GM21515 (cell line): ENCODE results near the gene OTUD1.

Experiments
- ATAC-seq: cut with Tn5 transposase; IDR thresholded peaks from one replicate; pipeline ENCODE4 v1.9.1; 2021; ENCODE audit not compliant: unreplicated experiment

Gene OTUD1

DNA sequence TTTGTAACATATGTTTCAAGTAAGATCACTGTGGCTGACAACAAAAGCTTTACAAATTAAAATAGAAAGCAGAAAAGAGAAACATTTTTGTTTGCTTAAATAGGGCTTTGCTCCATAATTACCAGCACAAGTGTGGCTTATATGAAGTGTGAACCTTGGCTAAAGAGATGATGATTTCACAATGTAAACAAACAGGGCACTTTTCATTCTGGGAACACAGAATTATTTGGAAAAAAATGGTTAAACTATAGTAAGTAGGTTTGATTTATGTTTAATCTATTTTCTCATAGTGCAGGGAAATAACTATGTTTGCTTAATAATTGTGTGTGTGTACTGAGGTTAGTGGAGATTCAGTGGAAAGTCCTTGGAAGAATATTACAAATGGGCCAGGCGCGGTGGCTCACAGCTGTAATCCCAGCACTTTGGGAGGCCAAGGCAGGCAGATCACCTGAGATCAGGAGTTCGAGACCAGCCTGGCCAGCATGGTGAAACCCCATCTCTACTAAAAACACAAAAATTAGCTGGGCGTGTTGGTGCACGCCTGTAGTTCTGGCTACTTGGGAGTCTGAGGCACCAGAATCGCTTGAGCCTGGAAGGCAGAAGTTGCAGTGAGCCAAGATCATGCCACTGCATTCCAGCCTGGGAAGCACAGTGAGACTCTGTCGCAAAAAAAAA, 19.1 kb upstream of the OTUD1 start:
- ATAC-seq = no peak

DNA sequence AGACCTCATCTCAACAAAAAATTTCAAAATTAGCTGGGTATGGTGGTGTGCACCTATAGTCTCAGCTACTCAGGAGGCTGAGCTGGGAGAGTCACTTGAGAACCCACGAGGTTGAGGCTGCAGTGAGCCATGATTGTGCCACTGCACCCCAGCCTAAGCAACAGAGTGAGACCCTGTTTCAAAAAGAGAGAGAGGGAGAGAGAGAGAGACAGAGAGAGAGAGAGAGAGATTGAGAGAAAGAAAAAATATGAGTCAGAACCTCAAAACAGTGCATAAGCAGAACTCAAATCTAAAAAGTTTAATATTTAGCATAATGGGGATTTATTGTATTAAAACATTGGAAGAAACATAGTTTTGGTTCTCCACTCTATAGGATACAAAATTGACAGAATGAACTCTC, 17.5 kb upstream of the OTUD1 start:
- no peak for ATAC-seq

DNA sequence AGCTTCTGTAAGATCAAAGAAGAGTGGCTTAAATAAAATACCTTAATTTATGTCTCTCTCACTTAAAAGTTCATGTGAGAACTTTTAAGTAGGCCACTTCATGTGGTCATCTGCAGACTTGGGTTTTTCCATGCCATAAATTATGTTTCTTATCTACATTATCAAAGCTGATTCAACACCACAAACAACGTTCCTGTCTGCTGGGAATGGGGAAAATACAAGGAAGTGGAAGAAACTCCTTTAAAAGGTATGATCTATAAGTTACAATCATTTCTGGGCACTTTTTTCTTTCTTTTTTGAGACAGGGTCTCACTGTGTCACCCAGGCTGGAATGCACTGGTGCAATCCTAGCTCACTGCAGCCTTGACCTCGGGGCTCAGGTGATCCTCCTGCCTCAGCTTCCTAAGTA, 16.9 kb upstream of the OTUD1 start:
- ATAC-seq = no peak

DNA sequence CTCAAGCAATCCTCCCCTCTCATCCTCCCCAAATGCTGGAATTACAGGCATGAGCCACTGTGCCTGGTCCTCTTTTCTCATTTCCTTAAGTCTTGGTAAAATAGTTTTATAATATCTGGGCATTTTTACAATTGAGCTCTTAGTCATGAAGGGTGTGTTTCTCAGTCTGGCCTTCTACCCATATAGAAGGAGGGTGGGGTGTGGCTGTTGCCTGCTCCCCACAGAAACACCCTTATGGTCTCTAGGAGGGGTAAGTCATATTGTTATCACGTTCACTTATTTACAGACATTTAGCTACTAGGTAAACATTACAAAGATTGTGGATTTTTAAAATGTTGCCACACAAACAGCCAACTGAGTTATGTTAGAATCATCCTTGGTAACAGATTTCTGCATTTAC, 6.7 kb upstream of the OTUD1 start:
- no peak for ATAC-seq

DNA sequence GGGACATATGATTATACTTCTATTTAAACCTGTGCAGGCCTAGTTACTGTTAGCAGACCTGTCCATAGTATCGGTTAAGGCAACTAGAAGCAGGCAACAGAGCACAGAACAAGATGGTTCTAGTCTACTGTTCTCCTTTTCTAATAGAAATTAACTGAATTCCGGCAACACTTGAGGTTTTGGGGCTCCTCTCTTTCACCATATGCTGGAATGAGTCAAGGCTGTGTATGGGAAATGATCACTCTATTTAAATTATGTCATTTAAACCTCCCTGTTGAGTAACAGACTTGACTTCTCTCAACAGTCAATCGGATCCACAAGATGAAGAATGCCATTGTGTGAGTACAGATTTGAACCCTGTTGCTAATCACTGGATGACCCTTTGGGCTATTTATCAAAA, 6.2 kb upstream of the OTUD1 start:
- no peak for ATAC-seq

DNA sequence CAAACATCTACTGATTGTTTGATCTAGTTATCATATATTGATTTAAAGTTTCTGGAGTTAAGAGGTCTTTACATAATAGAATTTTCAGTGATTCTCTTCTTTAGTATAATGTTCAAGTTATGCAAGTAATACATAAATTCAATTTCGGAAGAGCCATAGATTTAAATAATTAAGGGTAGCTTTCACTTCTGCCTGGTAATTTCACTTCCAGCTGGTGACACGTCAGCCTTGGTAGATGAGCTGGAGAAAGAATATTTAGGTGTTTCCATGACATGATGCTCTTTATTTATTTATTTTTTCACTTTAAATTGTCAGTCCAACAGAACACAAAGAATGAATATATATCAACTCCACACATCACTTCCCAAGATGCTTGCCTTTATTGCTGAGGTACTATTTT, 5.2 kb upstream of the OTUD1 start:
- ATAC-seq = no peak

DNA sequence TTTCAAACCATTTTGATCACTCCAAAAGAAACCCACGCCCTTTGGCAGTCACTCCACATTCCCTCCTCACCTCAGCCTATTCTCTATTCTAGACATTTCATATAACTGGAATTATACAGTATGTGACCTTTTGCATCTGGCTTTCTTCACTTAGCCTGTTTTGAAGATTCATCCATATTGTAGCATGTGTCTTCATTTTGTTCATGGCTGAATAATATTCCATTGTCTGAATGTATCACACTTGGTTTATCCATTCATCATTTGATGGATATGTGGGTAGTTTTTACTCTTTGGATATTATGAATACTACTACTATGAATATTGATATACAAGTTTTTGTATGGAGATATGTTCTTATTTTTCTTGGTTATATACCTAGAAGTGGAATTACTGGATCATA, 3.5 kb upstream of the OTUD1 start:
- no peak for ATAC-seq

DNA sequence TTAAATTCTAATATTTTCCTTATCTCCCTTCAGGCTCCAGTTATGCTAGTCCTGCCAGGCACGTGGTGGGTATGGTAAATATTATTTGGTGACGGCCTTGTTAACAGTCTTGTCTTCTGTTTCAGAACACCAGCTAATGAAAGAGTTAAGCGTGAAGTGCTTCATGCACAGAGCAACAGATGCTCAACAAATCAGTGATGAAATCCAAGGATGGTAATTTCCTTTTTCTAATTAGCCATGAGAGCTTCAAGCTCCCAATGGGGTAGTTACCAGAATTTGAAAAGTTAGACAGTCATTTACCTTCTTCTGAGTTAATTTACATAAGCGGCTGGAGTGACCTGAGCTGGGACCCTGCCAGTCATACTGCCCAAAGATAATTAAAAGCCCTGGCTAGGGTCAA, 1.9 kb upstream of the OTUD1 start:
- no peak for ATAC-seq

DNA sequence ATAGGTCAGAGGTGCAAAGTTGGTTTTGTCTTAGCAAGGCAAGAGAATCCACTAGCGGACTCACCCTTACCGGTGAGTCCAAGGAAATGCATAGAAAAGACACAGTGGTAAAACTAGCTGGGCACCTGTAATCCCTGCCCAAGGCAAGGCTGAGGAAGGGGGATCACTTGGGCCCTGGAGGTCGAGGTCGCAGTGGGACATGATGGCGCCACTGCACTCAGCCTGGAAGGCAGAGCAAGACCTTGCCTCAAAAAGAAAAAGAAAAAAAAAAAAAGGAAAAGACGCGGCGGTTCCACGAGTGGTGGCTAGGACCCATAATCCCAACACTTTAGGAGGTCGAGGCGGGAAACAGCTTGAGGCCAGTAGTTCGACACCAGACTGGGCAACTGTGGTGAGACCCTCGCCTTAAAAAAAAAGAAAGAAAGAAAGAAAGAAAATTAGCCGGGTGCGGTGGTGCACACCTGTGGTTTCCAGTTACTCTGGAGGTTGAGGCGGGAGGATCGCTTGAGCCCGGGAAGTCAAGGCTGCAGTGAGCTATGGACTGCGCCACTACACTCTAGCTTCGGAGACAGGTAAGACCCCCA, 820 bp upstream of the OTUD1 start:
- no peak for ATAC-seq

DNA sequence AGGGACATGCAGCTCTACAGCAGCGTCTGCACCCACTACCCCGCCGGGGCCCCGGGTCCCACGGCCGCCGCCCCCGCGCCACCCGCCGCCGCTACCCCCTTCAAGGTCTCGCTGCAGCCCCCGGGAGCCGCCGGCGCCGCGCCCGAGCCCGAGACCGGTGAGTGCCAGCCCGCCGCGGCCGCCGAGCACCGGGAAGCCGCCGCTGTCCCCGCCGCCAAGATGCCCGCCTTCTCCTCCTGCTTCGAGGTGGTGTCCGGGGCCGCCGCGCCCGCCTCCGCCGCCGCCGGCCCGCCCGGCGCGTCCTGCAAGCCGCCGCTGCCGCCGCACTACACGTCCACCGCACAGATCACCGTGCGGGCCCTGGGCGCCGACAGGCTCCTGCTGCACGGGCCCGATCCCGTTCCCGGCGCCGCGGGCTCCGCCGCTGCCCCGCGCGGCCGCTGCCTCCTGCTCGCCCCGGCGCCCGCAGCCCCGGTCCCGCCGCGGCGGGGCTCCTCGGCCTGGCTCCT, 631 bp downstream of the OTUD1 start:
- ATAC-seq = peak; percentile 7

DNA sequence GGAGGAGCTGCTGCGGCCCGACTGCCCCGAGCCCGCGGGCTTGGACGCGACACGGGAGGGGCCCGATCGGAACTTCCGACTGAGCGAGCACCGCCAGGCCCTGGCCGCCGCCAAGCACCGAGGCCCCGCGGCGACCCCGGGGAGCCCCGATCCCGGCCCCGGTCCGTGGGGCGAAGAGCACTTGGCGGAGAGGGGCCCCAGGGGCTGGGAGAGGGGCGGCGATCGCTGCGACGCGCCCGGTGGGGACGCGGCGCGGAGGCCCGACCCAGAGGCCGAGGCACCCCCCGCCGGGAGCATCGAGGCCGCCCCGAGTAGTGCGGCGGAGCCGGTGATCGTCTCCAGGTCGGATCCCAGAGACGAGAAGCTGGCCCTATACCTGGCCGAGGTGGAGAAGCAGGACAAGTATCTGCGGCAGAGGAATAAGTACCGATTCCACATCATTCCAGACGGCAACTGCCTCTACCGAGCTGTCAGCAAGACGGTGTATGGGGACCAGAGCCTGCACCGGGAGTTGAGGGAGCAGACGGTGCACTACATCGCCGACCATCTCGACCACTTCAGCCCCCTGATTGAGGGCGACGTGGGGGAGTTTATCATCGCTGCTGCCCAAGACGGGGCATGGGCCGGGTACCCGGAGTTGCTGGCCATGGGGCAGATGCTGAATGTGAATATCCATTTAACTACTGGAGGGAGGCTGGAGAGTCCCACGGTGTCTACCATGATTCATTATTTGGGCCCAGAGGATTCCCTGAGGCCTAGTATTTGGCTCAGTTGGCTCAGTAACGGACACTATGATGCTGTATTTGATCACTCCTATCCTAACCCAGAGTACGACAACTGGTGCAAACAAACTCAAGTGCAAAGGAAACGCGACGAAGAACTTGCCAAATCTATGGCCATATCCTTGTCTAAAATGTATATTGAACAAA, 1.4 kb downstream of the OTUD1 start:
- peak; percentile 20 for ATAC-seq

DNA sequence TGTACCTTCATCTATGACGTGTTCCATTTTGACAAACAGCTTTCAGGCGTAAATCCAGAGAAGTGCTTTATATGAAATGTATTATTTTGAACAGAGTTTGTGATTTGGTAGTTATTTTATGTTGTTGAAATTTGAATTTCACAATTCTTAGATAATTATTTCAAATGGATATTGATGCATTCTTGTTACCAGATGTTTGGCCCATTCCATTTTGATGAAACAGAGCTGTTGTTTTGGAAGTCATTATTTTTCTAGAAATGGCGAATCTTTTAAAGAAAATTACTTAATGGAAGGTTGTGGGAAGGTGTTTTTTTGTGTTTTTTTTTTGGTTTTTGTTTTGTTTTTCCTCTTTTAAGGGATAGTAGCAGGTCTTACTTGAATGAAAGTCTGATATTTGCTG, 2.4 kb downstream of the OTUD1 start:
- ATAC-seq = no peak

DNA sequence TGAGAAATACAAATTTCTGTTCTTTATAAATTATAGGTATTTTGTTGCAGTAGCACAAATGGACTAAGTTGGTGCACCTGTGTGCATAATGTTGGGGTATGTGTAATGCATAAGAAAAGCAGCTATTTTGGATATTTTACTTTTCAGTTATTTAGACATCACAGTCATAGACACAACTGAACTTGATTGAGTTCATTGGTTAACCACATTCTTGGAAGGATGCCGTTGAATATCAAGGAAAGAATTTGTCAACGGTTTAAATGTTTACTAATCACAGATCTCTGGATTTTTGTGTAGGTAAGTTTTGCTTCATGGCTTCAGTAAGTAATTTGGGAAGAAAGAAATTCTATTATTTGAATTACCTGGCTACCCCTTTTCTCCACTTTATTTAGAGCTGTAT, 4.1 kb downstream of the OTUD1 start:
- ATAC-seq = no peak

DNA sequence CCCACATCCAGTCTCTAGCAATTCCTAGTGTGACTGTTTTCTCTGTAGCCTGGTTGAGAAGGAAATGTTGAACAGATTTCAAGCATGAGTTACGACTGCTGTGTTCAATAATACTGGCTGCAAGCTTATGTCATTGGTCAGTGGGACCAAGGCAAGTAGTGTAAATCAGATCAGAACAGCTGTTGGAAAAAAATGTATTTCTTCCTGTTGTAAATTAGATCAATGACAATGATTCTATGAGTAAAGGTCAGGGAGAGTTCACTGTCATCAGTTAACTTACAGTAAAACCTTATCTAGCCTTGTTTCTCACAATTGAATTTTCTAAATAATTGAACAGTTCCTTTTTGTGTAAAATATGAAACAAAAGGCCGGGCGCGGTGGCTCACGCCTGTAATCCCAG, 6.7 kb downstream of the OTUD1 start:
- no peak for ATAC-seq

DNA sequence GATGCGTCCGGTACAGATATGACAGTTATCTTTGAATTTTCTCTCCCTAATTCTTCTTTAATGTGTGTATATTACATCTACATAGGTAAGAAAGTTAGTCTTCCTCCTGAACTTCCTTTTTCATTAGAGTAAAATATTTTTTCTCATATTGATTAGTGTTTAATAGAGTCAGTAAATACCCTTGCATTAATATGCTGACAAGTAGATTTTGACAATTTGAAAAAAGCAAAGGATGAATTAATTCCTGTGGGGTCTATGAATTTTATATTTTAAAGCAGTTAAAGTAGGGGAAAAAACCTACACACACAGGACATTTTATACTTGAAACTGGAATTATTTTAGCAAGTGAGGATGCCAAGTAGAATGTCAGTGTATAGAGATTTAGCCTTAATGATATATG, 9.4 kb downstream of the OTUD1 start:
- ATAC-seq = no peak

DNA sequence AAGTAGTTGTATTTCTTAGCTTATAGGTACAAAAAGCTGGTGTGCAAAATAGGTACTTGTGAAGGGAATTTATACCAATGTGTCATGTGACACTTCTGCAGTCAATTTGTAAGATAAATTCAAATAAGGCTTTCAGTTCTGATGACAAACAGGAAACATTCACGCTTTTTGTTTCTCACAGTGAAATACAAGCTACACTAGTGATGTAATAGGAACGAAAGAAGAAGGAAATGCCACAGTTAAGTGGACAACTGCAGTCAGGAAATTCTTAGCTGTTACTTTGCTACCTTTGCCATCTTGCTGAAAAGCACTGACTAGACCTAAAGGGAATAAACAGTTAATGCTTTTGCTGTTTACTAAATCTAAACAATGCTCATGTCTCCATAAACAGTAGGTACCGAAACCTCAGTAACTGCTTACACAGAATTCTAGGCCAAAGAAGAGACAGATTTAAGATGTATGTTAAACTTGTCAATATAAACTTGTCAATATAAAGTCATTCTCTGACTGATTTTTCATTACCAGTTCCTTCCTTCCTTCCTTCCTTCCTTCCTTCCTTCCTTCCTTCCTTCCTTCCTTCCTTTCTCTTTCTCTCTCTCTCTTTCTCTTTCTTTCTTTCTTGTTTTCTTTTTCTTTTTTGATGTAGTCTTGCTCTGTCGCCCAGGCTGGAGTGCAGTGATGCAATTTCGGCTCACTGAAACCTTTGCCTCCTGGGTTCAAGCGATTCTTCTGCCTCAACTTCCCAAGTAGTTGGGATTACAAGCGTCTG, 10.1 kb downstream of the OTUD1 start:
- peak; percentile 91 for ATAC-seq

DNA sequence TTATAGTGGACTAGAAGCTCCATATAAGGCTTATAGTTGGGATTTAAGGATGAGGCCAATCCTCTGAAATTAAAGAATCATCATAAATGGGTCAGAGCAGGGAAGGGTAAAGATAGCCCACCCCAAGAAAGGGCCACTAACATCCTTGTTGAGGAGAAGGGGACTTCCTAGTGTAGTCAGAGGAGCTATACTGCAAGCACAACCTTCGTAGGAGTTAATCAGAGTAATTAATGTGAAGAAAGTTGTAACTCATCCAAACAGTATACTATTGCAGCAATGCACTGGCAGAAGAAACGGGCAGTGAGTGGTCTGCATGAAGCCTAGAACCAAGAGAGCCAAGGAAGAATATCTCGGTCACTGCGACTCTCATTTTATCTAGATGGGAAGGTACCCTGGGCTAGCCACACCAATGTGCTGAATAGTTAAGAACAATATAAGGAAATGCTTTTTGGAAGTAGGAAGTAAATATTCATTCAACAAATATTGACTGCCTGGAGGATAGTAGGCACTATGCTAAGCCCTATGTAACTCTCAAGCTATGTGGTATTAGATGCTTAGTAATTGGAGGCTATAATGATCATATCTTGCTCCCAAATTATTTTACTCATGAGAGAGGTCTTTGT, 13.3 kb downstream of the OTUD1 start:
- no peak for ATAC-seq

DNA sequence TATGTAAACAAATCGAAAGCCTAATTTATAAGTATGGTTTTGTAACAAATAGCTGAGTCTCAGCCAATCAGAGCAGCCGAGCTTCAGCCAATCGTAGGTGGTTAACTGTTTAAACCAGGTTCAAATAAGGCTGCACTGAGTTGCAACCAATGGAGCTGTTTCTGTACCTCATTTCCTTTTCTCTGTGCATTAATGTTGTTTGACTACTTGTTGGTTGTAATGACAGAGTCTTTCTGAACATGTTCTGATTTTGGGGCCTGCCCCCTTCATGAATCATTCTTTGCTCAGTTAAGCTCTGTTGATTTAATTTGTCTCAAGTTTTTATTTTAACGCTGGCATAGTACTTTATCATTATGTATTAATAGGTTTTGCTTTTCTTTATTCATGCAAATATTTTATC, 14.6 kb downstream of the OTUD1 start:
- ATAC-seq = no peak

DNA sequence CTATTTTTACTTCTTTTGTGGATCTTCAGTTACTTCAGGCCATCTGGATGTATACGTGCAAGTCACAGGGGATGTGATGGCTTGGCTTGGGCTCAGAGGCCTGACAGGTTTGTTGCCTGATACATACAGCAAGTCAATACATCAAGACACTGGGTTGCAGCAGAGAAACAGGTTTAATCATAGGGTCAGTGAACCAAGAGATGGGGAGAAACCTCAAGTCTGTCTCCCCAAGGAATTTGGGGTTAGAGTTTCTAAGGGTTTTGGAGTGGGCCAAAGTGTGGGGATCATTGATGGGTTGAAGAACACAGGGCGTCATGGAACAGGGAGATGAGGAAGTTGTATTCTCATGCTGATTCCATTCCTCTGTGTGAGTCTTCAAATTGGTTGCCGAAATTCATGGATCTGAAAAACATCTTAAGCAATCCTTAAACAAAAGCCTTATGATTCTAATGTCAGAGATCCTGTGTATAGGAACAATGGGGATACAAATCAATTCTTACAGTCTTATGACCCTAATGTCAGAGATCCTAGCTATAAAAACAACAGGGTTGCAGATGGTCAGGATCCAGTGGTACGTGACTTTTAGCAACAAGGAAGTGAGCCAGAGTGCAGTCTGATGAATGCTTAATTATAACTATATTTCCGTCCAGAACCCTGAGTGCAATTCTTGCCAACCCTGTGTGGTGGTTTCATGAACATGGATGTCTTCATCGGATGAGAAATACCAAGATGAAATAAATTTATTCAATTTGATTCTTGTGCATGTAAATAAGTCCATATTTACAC, 18.9 kb downstream of the OTUD1 start:
- no peak for ATAC-seq
